GM08714 (cell line): ENCODE measurements around the gene YBX2.

Source experiments
- H3K4me3 ChIP-seq: fragments of 200-500 bp; sonication (Bioruptor generic); 2 replicates; pipeline ENCODE4 v1.5.1; 2014; ENCODE audit warnings: mild to moderate bottlenecking, low read length, inconsistent platforms
- ZNF274 ChIP-seq: IDR thresholded peaks from 2 replicates; pipeline ENCODE4 v1.6.1; 2012; ENCODE audit warnings: mild to moderate bottlenecking, low read depth, low read length

YBX2 gene

GRCh38 chr17:7293816-7294613 lies 424 bp downstream of the YBX2 start:
- H3K4me3 ChIP-seq: no peak overlapping the region
- no peak for TF ChIP-seq ZNF274

GRCh38 chr17:7293159-7293558 lies 1.3 kb downstream of the YBX2 start:
- no peak for TF ChIP-seq ZNF274
- H3K4me3 ChIP-seq: no peak overlapping the region

GRCh38 chr17:7292729-7293128 lies 1.7 kb downstream of the YBX2 start:
- no peak for TF ChIP-seq ZNF274
- H3K4me3 ChIP-seq: no peak overlapping the region

GRCh38 chr17:7292194-7292593 lies 2.2 kb downstream of the YBX2 start:
- TF ChIP-seq ZNF274: no peak
- no peak overlapping the region for H3K4me3 ChIP-seq

GRCh38 chr17:7290685-7291084 lies 3.8 kb downstream of the YBX2 start:
- H3K4me3 ChIP-seq: no peak overlapping the region
- TF ChIP-seq ZNF274: no peak

GRCh38 chr17:7290166-7290565 lies 4.3 kb downstream of the YBX2 start:
- H3K4me3 ChIP-seq: no peak overlapping the region
- TF ChIP-seq ZNF274: no peak

- TF ChIP-seq ZNF274: no peak
These were observed 5.0 kb downstream of the YBX2 start for GRCh38 chr17:7289256-7290032.

GRCh38 chr17:7285679-7286078 lies 8.8 kb downstream of the YBX2 start:
- no peak for TF ChIP-seq ZNF274
- H3K4me3 ChIP-seq: no peak overlapping the region

More at GRCh38 chr17:7289256-7290032, 5.0 kb downstream of the YBX2 start:
- no peak overlapping the region for H3K4me3 ChIP-seq

- no peak overlapping the region for H3K4me3 ChIP-seq
- no peak for TF ChIP-seq ZNF274
These were observed 9.5 kb downstream of the YBX2 start for GRCh38 chr17:7284911-7285310.

GRCh38 chr17:7283471-7284216 lies 10.8 kb downstream of the YBX2 start:
- TF ChIP-seq ZNF274: no peak
- no peak overlapping the region for H3K4me3 ChIP-seq

GRCh38 chr17:7282752-7283321 lies 11.6 kb downstream of the YBX2 start:
- no peak for TF ChIP-seq ZNF274
- no peak overlapping the region for H3K4me3 ChIP-seq

- peak overlapping the region; percentile 43; the same call in 1 of the 2 replicates for H3K4me3 ChIP-seq
- TF ChIP-seq ZNF274: no peak
These were observed 12.3 kb downstream of the YBX2 start for GRCh38 chr17:7281953-7282751.
